Prostate gland (tissue), 2 donors: ENCODE data around the gene DST.

Source experiments
- POLR2A ChIP-seq: fragments of 450-650 bp; IDR thresholded peaks from one replicate; pipeline ENCODE4 v1.6.1; 2016; ENCODE audit warnings: antibody characterized with exemption, mild to moderate bottlenecking
- POLR2AphosphoS5 ChIP-seq: sonication (generic); formaldehyde crosslinking; IDR thresholded peaks from one replicate; pipeline ENCODE4 v1.6.1; 2017; ENCODE audit warnings: antibody characterized with exemption
- TF ChIP-seq, protein P1 (sequence below), 4 experiments: fragments of 200-600 bp in 2 of 4; fragments of 450-650 bp in 2 of 4; sonication (generic) in 2 of 4; IDR thresholded peaks; 1 replicate in 3 of 4; 2 replicates in 1 of 4; pipeline ENCODE4 v1.5.1; 2016 to 2019; ENCODE audit warnings: antibody characterized with exemption in 4 of 4, mild to moderate bottlenecking in 2 of 4, moderate library complexity in 2 of 4

GRCh38 chr6:56480246-56480645, 162.4 kb downstream of the DST start:
- TF ChIP-seq, protein P1, sequence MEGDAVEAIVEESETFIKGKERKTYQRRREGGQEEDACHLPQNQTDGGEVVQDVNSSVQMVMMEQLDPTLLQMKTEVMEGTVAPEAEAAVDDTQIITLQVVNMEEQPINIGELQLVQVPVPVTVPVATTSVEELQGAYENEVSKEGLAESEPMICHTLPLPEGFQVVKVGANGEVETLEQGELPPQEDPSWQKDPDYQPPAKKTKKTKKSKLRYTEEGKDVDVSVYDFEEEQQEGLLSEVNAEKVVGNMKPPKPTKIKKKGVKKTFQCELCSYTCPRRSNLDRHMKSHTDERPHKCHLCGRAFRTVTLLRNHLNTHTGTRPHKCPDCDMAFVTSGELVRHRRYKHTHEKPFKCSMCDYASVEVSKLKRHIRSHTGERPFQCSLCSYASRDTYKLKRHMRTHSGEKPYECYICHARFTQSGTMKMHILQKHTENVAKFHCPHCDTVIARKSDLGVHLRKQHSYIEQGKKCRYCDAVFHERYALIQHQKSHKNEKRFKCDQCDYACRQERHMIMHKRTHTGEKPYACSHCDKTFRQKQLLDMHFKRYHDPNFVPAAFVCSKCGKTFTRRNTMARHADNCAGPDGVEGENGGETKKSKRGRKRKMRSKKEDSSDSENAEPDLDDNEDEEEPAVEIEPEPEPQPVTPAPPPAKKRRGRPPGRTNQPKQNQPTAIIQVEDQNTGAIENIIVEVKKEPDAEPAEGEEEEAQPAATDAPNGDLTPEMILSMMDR (IDR thresholded peaks at IDR 0.05) = no peak
- TF ChIP-seq POLR2A (no peak), POLR2AphosphoS5 (no peak)
